Inflammatory macrophage (primary cell): Measurements from ENCODE around the gene NAPSA.
"Not testable (repeated sequence)": the region's sequence is repeated elsewhere in the genome, so short reads cannot be mapped to it uniquely, and the experiment has no call there.

Experiments
- DNase-seq, 2 donors: peaks; one replicate each; pipeline ENCODE4 v3.0.0-alpha.2; 2020 to 2022

NAPSA gene

DNA sequence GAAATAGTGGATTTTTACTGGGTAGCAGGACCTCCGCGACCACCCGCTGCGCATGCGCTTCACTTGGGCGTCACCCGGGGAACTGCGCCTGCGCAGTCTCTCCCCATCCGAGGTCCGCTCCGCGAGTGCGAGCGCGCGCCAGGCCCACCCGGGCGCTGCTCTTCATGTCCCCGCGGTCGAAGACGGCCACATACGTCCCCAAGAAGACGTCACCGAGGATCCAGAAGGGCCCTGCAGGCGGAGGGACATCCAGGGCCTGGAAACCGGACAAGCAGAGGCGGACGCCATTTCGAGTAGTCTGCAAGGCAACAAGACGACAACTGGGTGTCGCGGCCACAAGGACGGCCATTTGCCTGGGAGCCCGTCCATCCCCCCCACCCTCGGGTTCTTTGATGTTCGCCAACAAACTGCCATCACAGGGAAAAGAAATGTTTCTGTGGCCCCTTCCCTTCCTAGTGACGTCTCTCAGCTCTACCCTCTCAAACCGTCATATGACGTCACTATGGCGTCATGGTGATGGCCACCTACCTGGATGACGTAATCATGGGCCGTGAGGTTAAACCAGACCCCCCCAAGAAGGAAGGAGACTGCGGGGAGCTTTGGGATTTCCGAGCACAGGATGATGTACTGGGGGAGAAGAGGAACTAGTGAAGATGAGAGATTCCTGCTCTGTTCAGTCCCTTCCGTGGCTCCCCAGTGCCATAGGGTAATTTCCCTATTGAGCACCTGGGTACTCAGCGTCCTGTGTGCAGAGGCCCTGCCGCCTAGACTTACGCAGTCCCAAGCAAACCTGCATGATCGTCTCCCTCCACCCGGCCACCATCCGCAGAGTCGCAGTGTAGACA is 6.7 kb downstream of the NAPSA start:
- peak; percentile 59 to 75 for DNase-seq

- peak; percentile 77 to 88 for DNase-seq
Measured at GRCh38 chr19:50357178-50358100, 8.0 kb downstream of the NAPSA start.

DNA sequence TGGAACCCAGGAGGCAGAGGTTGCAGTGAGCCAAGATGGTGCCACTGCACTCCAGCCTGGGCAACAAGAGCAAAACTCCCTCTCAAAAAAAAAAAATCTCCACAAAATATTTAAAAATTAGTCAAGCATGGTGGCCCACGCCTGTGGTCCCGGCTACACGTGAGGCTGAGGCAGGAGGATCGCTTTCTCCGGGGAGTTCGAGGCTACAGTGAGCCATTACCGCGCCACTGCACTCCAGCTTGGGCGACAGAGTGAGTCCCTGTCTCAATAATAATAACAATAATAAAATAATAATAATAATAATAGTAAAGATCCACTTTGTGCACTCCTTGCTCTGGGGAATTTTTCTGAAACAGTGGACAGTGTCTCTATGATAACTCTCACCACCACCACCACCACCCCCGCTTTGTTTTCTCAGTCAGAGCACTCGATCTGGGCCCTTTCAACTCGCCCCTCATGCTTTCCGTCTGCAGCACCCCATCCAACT is 8.7 kb downstream of the NAPSA start:
- DNase-seq: no peak

- not testable (repeated sequence) for DNase-seq
Measured at GRCh38 chr19:50353487-50353880, 12.0 kb downstream of the NAPSA start.

DNA sequence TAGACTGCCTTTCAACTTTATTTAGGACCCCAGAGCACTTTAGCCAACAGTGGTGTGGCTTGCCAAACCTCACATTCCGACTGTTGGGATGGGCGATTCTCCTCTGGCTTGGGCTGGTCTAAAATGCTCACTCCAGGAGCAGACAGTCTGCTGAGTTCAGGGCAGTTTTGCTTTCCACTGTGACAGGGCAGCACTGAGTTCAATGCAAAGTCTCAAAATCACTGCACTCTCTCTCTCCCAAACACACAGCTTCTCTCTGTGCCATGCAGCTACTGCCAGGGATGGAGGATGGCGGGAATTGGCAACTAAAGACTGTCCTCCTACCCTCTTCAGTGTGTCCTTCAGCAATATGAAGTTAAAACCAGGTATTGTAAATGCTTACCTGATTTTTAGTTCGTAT is 13.2 kb downstream of the NAPSA start:
- DNase-seq: no peak

- no peak for DNase-seq
Measured at GRCh38 chr19:50349277-50350057, 16.0 kb downstream of the NAPSA start.

- peak in 1 of 2 donors; percentile 26 for DNase-seq
Measured at GRCh38 chr19:50347089-50347581, 18.3 kb downstream of the NAPSA start.

DNA sequence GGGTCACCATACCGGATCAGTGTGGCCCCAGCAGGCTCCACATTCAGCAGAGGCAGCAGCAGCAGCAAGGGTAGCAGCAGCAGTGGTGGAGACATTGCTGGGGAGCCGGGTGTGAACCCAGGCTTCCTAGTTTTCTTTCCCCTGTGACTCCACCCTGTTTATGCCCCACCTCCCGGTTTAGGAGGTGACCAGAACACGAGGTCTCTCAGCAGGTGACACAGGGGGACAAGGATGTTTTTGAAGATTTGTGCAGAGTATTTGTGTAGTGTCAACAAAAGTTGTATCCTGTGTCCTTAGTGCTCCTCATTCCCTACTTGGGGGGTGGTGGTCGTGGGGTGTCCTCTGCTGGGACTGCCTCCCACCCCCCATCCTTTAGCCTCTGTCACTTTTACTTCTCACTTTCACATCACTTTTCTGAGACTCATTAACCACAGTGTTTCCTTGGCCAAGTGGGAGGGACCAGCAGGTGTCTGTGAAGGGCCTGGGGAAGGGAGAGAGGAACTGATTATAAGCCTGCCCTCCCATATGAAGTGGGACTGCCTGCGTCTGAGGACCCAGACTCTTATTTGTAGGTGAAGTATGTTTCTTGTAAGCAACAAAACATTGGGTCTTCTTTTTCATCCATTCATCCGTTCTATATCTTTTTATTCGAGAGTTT is 20.6 kb downstream of the NAPSA start:
- DNase-seq: peak; percentile 35 to 42

DNA sequence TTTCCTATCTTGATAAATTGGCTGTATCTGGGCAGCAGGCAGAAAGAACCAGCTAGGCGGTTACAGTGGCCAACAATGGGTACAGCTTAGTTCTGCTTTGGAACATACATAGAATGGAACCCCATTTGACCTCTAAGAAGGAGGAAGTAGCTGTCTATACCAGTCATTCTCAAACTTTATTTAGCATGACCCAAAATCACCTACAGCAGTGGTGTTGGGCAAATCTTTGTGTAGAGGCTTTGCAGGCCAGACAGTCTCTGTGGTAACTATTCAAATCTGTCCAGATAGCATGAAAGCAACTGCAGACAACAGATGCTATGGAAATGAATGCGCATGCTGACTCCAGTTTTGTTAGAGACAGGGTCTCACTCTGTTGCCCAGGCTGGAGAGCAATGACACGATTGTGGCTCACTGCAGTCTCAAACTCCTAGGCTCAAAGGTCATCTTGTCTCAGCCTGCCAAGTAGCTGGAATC is 24.3 kb downstream of the NAPSA start:
- DNase-seq: peak; percentile 85 to 92

- DNase-seq: peak; percentile 56 to 67
Measured at GRCh38 chr19:50340331-50340730, 25.1 kb downstream of the NAPSA start.

DNA sequence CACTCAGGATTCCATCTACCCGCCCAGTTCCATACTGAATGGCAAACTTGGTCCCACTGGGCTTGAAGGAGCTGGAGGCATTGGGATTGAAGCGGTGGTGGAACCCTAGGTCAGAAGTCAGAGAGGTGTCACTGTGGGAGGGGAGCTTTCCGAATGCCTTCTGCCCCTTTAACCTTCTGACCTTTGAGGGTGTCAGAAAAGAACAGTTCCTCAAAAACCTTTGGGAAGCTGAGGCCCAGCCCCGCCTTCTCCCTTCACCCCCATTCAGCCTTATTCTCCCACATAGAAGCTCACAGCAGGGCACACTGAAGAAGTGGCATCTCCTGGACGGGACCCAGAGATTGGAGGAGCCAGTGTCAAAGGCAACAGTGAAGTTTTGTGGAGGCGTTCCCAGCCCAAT is 28.4 kb downstream of the NAPSA start:
- DNase-seq: peak; percentile 51 to 74

DNA sequence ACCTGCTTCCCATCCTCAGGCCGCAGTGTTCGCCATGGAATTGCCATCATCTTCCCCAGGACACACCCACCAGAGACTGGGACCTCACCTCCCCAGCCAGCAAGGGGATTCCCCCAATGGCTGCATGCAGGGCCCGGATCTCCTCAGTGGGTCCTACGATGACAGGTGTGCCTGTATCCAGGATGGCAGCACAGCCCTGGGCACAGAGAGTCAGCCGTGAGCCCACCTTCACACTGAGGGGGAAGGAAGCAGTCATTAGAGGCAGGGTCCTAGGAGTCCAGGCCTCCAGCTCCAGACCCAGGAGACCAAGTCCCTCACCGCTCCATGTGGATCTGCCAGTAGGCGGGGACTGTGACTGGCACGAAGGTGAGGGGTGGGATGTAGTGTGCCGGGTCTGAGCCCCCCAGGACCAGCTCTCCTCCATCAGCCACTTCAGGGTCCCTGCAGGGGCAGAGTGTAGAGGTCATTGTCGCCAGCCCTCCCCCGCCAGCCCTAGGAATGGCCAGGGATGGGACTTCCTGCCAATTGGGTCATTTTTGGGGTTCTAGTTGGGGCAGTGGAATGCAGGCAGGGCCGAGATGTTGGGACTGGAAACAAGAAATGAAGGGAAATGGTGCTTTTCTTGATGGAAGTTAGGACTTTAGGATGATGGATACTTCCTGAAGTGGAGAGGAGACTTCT is 30.6 kb downstream of the NAPSA start:
- no peak for DNase-seq

DNA sequence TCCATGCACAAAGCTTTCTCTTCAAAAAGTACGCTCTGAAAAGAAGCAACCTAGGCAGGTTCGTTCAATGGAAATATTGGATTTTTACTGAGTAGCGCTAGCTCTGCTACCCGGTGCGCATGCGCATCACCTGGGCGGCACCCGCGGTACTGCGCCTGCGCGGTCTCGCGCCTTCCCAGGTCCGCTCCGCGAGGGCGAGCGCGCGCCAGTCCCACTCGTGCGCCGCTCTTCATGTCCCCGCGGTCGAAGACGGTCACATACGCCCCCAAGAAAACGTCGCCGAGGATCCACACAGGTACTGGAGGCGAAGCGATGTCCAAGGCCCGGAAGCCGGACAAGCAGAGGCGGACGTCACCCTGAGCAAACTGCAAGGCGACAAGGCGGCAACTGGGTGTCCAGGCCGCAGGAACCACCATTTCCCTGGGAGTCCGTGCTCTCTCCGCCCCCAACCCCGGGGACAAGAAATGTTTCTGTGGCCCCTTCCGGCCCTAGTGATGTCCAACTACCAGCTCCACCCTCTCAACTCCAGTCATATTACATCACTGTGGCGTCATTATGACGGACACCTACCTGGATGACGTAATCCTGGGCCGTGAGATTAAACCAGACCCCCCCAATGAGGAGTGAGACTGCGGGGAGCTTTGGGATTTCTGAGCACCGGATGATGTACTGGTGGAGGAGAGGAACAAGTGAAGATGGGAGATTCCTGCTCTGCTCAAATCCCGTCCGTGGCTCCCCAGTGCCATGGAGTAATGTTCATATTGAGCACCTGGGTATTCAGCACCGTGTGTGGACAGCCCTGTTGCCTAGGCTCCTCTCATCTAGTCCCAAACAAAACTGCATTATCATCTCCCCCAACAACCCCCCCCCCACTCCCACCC is 31.5 kb downstream of the NAPSA start:
- DNase-seq: peak in 1 of 2 donors; percentile 85

- DNase-seq: peak; percentile 95 to 98
Measured at GRCh38 chr19:50333235-50333736, 32.2 kb downstream of the NAPSA start.

DNA sequence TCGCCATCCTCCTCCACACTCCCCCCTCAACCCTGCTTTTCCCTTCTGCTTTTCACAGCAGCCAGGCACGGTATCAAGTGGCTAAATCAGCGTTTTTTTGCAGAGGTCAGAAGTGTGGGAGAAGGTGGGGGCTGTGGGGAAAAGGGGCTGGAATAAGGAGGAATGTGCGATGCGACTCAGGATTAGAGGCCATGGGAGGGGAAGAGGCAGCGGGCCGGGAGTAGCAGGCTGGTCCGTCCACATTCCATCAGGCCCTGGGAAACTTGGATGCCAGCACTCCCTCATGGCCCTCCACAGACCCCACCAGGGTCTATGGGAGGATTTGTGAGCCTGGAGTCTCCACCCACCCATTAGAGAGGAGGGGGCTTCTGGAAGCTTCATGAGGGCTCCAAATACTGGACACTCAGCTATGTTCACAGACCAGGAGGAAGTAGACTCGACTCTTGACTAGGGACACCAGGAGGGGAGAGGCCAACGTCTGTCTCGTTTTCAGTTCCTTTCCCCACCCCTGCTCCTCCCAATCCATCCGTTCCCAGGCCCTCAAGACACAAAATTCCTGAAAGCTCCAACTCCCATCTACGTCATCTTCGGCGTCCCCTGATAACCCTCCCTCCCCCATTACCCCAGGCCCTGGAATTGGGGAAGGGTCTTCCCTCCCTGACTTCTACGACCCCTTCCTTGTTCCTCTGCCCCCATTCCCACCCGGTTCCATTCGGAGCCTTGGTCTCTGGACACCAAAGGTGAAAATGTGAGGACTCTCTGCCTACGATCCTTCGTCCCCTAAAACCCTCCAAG is 33.0 kb downstream of the NAPSA start:
- peak; percentile 29 to 48 for DNase-seq

- no peak for DNase-seq
Measured at GRCh38 chr19:50331994-50332243, 33.5 kb downstream of the NAPSA start.

GRCh38 chr19:50331221-50331993 is 34.0 kb downstream of the NAPSA start:
- DNase-seq: peak in 1 of 2 donors; percentile 21

DNA sequence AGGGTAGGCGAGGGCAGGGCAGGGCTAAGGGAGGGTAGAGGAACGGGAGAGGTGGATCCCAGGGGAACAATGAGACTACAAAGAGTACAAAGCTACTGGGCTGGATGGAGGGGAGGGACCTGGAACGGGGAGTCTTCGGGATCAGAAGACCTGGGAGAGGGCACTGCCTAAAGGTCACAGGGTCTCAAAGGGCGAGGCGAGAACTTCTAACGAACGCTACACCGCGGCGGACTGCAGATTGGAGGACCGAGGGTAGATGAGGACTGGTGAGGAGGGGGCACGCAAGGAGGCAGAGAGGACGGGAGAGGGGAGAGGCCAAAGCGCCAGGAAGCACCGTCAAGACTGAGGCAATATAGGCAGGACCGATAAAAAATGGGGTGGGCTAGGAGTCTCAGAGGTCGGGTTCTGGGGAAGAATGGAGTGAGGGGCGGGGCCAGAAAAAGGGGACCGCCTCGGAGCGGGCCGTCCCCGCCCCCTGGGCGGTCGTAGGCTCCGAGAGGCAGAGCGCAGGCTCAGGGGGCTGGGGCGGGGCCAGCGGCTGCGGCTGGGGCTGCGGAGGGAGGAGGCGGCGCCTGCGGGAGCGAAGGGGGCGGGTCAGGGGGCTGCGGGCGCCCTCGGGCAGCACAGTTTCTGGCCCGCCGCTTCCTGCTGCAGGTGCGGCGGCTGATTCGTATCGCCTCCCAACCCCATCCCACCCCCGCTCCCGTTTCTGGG is 34.9 kb downstream of the NAPSA start:
- DNase-seq: peak; percentile 85 to 88
